ENCODE measurements around the gene SATL1. TPM values are rescaled to one million over a fixed set of nuclear protein-coding genes. Genes with fewer than 3 reads are reported as not detected.

The SATL1 gene
- total RNA-seq, 1 donor from 2014 or later = 0.09 TPM

GRCh38 chrX:85109235-85109634 is 134.3 kb downstream of the SATL1 start:
- Mint-ChIP-seq H3K27ac (ENCODE audit: unreplicated experiment) (no peak overlapping the region), H3K9me3 (ENCODE audit: unreplicated experiment) (no peaks in the 10 kb centered on the region), H3K36me3 (ENCODE audit: low read depth, unreplicated experiment) (no peaks in the 10 kb centered on the region), H3K4me3 (ENCODE audit: unreplicated experiment) (no peak overlapping the region), H3K27me3 (ENCODE audit: low read depth, unreplicated experiment) (no peaks in the 10 kb centered on the region), H3K4me1 (ENCODE audit: low read depth, unreplicated experiment) (no peaks in the 10 kb centered on the region)
- no peaks in the 10 kb centered on the region for H3K36me3 ChIP-seq (ENCODE audit: insufficient read depth, low read length)
- no peak overlapping the region for H3K27ac ChIP-seq (ENCODE audit: low read depth, low read length)
- H3K4me3 ChIP-seq (ENCODE audit: insufficient read depth, low read depth, low read length) = no peak overlapping the region
- peak; percentile 84 for FAIRE-seq
- TF ChIP-seq EZH2 (IDR thresholded peaks at IDR 0.05; ENCODE audit: insufficient read depth, low read length) (no peak), CTCF (IDR thresholded peaks at IDR 0.05; ENCODE audit: insufficient read depth, low read depth, low read length) (no peak)
- no peaks in the 10 kb centered on the region for H3K4me1 ChIP-seq (ENCODE audit: insufficient read depth, low read length)
- H3K9me3 ChIP-seq (ENCODE audit: insufficient read depth, low read depth, low read length) = no peaks in the 10 kb centered on the region
- no peak for DNase-seq (ENCODE audit: low read depth)
- H3K4me2 ChIP-seq (ENCODE audit: low read length) = no peak overlapping the region
- H4K20me1 ChIP-seq (ENCODE audit: insufficient read depth, low read length) = no peaks in the 10 kb centered on the region
- no peaks in the 10 kb centered on the region for H3K27me3 ChIP-seq (ENCODE audit: insufficient read depth, low read length)
- no peak overlapping the region for H2AFZ ChIP-seq (ENCODE audit: low read depth, low read length)
- no peaks in the 10 kb centered on the region for H3K79me2 ChIP-seq (ENCODE audit: insufficient read depth, low read length)
- H3K9ac ChIP-seq (ENCODE audit: low read length) = no peak overlapping the region

GRCh38 chrX:85108165-85108564 is 135.4 kb downstream of the SATL1 start:
- Histone ChIP-seq H3K9ac (ENCODE audit: low read length) (no peak overlapping the region), H3K4me2 (ENCODE audit: low read length) (no peak overlapping the region), H3K27me3 (ENCODE audit: insufficient read depth, low read length) (no peaks in the 10 kb centered on the region), H4K20me1 (ENCODE audit: insufficient read depth, low read length) (no peaks in the 10 kb centered on the region), H3K4me3 (ENCODE audit: insufficient read depth, low read depth, low read length) (no peak overlapping the region), H3K36me3 (ENCODE audit: insufficient read depth, low read length) (no peaks in the 10 kb centered on the region), H3K9me3 (ENCODE audit: insufficient read depth, low read depth, low read length) (no peaks in the 10 kb centered on the region), H3K79me2 (ENCODE audit: insufficient read depth, low read length) (no peaks in the 10 kb centered on the region), H3K27ac (ENCODE audit: low read depth, low read length) (no peak overlapping the region), H2AFZ (ENCODE audit: low read depth, low read length) (no peak overlapping the region), H3K4me1 (ENCODE audit: insufficient read depth, low read length) (no peaks in the 10 kb centered on the region)
- no peaks in the 10 kb centered on the region for H3K4me1 Mint-ChIP-seq (ENCODE audit: low read depth, unreplicated experiment)
- peak; percentile 60 for FAIRE-seq
- no peaks in the 10 kb centered on the region for H3K9me3 Mint-ChIP-seq (ENCODE audit: unreplicated experiment)
- TF ChIP-seq CTCF (IDR thresholded peaks at IDR 0.05; ENCODE audit: insufficient read depth, low read depth, low read length) (no peak), EZH2 (IDR thresholded peaks at IDR 0.05; ENCODE audit: insufficient read depth, low read length) (no peak)
- no peak for DNase-seq (ENCODE audit: low read depth)
- H3K27ac Mint-ChIP-seq (ENCODE audit: unreplicated experiment) = no peak overlapping the region
- no peaks in the 10 kb centered on the region for H3K36me3 Mint-ChIP-seq (ENCODE audit: low read depth, unreplicated experiment)
- no peaks in the 10 kb centered on the region for H3K27me3 Mint-ChIP-seq (ENCODE audit: low read depth, unreplicated experiment)
- no peak overlapping the region for H3K4me3 Mint-ChIP-seq (ENCODE audit: unreplicated experiment)

- Histone ChIP-seq H3K9me3 (ENCODE audit: insufficient read depth, low read depth, low read length) (no peaks in the 10 kb centered on the region), H3K36me3 (ENCODE audit: insufficient read depth, low read length) (no peaks in the 10 kb centered on the region), H3K4me3 (ENCODE audit: insufficient read depth, low read depth, low read length) (no peak overlapping the region), H2AFZ (ENCODE audit: low read depth, low read length) (no peak overlapping the region), H3K27ac (ENCODE audit: low read depth, low read length) (no peak overlapping the region), H3K4me2 (ENCODE audit: low read length) (no peak overlapping the region), H4K20me1 (ENCODE audit: insufficient read depth, low read length) (no peaks in the 10 kb centered on the region), H3K4me1 (ENCODE audit: insufficient read depth, low read length) (no peaks in the 10 kb centered on the region), H3K9ac (ENCODE audit: low read length) (no peak overlapping the region), H3K79me2 (ENCODE audit: insufficient read depth, low read length) (no peaks in the 10 kb centered on the region), H3K27me3 (ENCODE audit: insufficient read depth, low read length) (no peaks in the 10 kb centered on the region)
- TF ChIP-seq CTCF (IDR thresholded peaks at IDR 0.05; ENCODE audit: insufficient read depth, low read depth, low read length) (no peak), EZH2 (IDR thresholded peaks at IDR 0.05; ENCODE audit: insufficient read depth, low read length) (no peak)
- Mint-ChIP-seq H3K9me3 (ENCODE audit: unreplicated experiment) (no peaks in the 10 kb centered on the region), H3K27ac (ENCODE audit: unreplicated experiment) (no peak overlapping the region), H3K4me1 (ENCODE audit: low read depth, unreplicated experiment) (no peaks in the 10 kb centered on the region), H3K4me3 (ENCODE audit: unreplicated experiment) (no peak overlapping the region), H3K27me3 (ENCODE audit: low read depth, unreplicated experiment) (no peaks in the 10 kb centered on the region), H3K36me3 (ENCODE audit: low read depth, unreplicated experiment) (no peaks in the 10 kb centered on the region)
- DNase-seq (ENCODE audit: low read depth) (no peak), FAIRE-seq (no peak)
These were observed 136.2 kb downstream of the SATL1 start for GRCh38 chrX:85107407-85107806.
